ENCODE measurements around the gene PRKAA1. TPM values are rescaled to one million over a fixed set of nuclear protein-coding genes. Genes with fewer than 3 reads are reported as not detected.
"Not testable (repeated sequence)": the region's sequence is repeated elsewhere in the genome, so short reads cannot be mapped to it uniquely, and the experiment has no call there.

PRKAA1 gene
- total RNA-seq, 1 donor from 2014 or later, result 29.9 TPM

DNA sequence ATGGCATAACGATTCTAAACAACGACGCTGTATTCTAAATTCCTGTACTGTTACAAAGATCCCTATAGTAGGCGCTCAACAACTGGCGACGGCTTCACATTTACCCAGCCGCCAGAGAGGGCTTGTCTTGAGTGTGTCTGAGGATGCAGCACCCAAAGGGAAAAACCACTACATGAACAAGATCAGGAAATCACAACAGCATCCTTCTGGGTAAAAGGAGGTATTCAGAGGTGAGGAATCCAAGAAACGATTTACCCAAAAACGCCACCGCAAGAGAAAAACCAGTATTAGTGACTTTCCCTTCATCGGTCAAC is 43.1 kb downstream of the PRKAA1 start:
- peak; percentile 74 for DNase-seq
- ATAC-seq (ENCODE audit: poor library complexity), result peak; percentile 94
- intact Hi-C loops (cut with DNase I), result loop anchor here (10.0 kb wide), 2 partner anchors 80 to 120 kb away; partner anchors contain the start of gene RPL37

DNA sequence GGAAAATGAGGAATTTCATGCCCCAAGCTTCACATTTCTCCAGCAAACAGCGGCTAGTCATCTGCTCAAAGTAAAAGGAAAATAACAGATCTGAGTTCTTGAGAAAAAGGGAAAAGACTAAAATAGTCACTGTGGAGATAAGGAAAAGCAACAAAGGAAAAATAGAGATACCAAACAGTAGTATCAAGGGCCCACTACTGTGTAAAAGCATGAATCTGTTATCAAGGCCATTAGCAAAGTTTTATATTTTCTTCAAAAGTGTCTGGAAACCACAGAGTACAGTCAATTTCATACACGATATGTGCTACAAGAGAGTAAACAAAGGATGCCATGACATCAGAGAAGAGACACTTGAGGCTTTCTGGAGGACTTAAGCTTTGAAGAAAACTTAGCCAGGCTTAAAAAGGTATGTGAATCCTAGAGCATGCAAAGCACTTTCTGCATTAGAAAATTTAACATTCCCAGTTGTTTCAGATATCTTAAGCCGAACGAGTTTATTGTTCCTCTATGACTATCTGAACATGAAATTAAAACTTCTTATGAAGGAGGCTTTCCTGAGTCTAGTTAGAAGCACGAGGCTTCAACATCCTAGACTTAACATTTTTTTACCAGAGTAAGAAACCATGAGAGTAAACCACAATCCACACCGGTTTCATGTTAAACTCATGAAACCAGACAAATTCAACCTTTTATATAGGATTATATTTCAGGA is 43.6 kb downstream of the PRKAA1 start:
- ATAC-seq (ENCODE audit: poor library complexity) (no peak), DNase-seq (no peak)
- intact Hi-C loops (cut with DNase I), result loop anchor here (10.0 kb wide), 2 partner anchors 80 to 120 kb away; partner anchors contain the start of gene RPL37

DNA sequence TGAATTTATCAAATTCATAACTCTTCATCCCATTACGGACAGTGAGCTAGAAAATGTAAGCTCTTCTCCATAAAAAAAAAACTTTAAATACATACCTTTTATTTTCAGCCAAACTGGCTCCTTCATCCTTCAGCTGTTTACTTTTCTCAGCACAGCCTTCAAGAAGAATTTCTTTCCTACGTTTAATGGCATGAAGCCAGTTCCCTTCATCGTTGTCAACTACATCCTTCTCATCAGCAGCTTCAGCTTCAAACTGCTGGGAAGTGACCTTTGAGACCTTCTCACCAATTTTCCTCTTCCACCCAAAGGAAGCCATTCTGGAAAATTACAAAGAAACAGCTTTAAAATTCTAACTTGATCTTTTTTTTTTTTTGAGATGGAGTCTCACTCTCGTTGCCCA is 51.5 kb downstream of the PRKAA1 start:
- no peak for DNase-seq
- no peak for ATAC-seq (ENCODE audit: poor library complexity)
- intact Hi-C loops (cut with DNase I), result no loop called here

DNA sequence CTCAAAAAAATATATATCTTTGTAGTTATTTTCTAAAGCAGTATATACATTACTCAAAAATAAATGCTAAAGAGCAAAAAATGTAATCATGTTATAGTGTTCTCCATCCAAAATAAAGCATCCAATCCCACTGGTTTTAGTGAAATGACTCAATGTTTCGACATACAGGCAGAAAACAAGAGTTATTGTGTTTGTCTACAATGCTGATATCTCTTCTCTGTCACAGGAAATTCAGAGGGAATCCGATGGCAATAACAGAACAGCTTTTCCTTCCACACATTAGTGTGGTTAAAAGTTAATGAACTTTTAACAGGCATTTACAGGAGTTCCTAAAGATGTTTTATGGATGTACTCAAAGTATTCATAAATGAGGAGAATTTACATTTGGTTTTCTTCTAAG is 54.4 kb downstream of the PRKAA1 start:
- no peak for ATAC-seq (ENCODE audit: poor library complexity)
- intact Hi-C loops (cut with DNase I), result no loop called here
- no peak for DNase-seq

DNA sequence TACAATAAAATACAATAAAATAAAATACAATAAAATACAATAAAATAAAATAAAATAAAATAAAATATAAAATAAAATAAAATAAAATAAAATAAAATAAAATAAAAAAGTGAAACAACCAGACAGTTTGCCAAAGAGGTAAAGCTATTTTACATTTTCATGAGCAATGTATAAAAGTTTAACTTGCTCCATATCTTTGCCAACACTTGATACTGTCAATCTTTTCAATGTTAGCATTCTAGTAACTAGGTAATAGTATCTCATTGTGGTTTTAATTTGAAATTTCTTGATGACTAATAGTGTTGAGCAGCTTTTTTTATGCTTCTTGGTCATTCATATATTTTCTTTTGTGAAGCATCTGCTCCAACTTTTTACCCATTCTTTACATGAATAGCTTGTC is 59.7 kb downstream of the PRKAA1 start:
- ATAC-seq (ENCODE audit: poor library complexity), result no peak
- no peak for DNase-seq
- intact Hi-C loops (cut with DNase I), result no loop called here

DNA sequence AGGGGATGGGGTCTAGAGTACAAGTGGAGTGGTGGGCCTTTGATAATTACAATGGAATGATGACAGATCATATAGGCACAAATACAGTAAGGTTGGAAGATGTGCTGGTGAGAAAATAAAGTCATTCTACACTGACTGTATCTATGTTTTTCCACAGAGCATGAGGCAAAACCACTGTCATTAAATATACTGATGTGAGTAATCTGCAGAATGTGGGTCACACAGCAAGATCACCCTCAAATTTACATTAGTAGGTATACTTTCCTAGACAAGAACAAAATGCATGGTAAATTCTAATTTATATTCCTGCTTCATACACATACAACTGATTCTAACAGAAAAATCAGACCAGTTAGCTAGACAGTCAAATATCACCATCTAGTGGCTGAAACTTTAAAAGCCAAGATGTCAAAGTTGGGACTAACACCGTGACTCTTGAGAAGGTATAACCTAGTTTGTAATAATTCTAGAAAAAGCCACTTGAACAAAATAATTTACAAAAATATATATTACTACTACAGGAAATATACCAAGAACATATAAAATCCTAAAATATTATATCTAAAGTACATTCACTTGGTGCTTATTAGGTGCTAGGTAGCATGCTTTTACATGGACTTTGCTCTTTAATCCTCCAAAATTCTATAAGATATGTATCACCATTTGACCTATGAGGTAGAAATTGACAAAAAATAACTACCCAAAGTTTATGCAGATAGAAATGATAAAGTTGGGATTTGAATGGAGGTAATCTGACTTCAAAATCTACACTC is 61.9 kb downstream of the PRKAA1 start:
- intact Hi-C loops (cut with DNase I), result no loop called here
- ATAC-seq (ENCODE audit: poor library complexity), result peak; percentile 67
- DNase-seq, result no peak

DNA sequence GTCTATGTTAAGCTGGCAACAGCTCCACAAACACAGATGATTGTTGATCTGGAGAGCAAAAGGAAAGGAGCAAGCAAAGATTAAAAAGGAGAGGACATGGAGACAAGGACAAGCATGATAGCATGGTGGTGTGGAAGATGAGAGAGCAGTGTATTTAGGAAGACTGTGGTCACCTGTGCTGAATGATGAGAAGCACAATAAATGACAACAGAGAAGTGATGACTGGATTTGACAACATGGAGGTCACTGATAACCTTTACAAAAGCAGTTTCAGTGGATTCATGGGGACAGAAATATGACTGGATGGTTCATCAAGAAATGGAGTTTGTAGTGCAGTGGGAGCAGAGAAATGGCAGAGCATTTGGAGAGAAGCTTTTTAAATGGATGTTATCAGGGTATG is 62.6 kb downstream of the PRKAA1 start:
- intact Hi-C loops (cut with DNase I), result no loop called here
- no peak for DNase-seq
- ATAC-seq (ENCODE audit: poor library complexity), result no peak

DNA sequence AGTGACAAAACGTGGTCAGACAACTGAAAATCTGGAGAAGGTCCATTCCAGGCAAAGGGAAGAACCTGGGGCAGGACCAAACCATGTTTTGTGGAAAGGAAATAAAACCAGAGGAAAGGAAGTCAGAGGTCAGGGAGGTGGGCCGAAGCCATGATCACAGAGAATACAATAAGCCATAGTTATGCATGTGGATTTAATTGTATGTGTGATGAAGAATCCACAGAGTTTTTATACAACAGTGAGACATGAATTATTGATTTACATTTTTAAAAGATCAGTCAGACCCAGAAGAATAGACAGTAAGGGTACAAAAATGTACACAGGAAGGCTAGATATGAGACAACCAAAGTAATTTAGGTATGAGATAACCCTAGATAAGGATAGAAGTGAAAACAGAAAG is 63.2 kb downstream of the PRKAA1 start:
- DNase-seq, result no peak
- intact Hi-C loops (cut with DNase I), result no loop called here
- ATAC-seq (ENCODE audit: poor library complexity), result no peak

DNA sequence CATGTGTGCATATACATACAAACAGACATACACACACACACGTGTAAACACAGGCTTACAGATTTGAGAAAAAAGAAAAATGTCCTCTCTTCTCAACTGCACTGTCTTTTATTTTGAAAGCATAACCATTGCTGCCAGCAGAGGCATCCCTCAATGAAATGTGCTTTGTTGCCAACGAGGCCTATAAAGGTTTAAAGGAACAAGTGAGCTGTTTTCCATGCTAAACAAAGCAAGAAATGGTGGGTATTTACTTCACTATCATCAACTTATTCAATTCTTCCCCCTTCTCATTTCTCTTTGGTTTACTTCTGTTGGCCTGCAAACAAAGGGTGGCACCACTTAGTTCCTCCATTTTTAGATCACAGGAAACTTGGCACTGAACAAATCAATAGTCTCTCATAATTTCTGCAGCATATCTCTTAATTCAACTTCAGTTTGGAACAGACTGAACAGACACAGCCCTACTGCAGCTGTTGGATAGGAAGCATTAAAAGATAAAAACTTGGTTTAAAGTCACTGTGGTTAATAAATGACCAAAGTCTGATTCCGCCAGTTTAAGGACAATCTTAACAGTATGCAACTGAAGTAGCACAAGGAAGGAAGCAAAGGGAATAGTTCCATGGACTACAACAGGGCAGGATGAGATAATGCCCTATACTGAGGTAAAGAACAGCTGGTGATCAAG is 64.2 kb downstream of the PRKAA1 start:
- intact Hi-C loops (cut with DNase I), result no loop called here
- ATAC-seq (ENCODE audit: poor library complexity), result peak; percentile 70
- no peak for DNase-seq

DNA sequence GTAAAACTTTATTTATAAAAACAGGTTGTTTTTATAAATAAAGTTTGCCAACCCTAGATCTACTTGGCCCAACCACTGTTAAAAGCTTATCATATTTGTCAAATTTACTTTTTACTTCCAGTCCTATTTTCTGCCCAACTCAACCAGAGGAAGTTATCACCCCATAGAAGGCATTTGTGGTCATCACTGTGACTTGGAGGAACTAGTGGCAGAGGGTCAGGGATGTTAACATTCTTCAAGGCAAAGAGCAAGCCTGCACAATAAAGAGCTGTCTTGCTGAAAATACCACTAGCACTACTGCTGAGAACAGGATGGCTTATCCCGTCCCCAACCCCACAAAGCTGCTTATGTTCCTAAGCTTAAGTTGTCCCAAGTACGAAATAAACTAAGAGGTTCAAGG is 64.7 kb downstream of the PRKAA1 start:
- no peak for ATAC-seq (ENCODE audit: poor library complexity)
- no peak for DNase-seq
- intact Hi-C loops (cut with DNase I), result no loop called here

DNA sequence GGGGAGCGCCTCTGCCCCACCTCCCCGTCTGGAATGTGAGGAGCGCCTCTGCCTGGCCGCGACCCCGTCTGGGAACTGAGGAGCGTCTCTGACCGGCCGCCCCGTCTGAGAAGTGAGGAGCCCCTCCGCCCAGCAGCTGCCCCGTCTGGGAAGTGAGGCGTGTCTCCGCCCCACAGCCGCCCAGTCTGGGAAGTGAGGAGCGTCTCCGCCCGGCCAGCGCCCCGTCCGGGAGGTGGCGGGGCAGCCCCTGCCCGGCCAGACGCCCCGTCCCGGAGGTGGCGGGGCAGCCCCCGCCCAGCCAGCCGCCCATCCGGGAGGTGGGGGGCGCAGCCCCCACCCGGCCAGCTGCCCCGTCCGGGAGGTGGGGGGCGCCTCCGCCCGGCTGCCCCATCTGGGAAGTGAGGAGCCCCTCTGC is 75.7 kb downstream of the PRKAA1 start:
- intact Hi-C loops (cut with DNase I); DNase-seq; ATAC-seq (ENCODE audit: poor library complexity): not testable (repeated sequence)

DNA sequence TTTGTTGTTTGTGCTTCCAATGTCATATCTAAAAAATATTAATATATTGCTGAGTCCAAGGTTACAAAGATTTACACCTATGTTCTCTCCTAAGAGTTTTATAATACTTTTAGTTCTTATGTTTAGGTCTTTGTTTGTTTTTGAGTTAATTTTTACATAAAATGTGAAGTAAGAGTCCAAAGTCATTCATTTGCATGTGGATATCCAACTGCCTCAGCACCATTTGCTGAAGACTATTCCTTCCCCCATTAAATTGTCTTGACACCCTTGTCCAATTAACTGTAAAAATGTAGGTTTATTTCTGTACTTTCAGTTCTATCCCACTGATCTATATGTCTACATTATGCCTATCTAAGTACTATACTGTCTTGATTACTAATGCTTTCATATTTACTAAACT is 78.1 kb downstream of the PRKAA1 start:
- DNase-seq (no peak), ATAC-seq (ENCODE audit: poor library complexity) (no peak)
- intact Hi-C loops (cut with DNase I), result no loop called here

DNA sequence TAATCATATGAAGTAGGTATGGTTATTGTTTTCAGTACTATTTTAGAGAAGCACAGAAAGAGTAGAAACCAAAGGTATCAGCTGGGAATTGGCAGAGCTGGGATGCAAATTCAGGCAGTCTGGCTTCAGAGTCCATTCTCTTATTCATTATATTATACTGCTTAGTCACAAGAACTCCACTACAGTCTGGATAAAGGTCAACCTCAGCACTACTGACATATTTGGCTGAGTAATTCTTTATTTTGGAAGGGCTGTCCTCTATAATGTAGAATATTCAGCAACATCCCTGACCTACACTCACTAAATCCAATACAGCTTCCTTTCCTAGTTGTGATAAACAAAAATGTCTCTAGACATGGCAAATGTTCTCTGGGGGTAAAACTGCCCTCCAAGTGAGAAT is 80.9 kb downstream of the PRKAA1 start:
- DNase-seq, result no peak
- intact Hi-C loops (cut with DNase I), result no loop called here
- ATAC-seq (ENCODE audit: poor library complexity), result no peak

DNA sequence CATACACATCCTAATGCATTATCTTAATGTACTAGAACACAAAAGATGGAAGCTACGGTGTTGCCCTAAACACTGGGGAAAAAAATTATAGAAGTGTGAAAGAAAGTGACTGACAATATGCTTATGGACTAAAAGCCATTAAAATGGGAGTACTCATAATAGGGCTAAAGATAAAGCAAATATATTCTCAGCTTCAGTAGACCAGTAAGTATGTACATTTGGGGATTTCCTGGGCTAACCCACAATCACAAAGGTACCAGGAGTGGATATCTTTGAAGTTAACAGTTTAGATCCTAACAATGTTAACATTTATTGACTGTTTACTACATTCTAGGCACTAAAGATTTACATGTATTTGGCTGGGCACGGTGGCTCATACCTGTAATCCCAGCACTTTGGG is 81.6 kb downstream of the PRKAA1 start:
- intact Hi-C loops (cut with DNase I), result no loop called here
- ATAC-seq (ENCODE audit: poor library complexity), result no peak
- no peak for DNase-seq

DNA sequence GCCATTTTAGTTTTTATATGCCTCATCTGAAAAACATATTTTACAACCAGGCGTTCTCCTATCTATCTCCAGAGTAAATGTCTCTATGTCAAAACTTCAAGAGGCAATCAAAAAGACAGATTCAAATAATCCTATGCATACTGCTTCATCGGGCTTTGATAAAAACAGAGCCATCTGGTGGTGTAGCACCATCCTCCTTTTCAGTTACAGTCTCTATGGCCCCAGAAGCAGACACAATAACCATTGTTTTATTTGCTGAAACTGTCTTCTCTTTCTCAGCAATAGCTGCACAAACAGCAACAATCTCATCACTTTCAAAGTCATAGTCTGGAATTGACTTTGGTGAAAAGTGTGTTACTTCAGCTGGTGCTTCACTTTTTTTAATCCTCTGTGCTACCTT is 82.2 kb downstream of the PRKAA1 start:
- intact Hi-C loops (cut with DNase I), result no loop called here
- DNase-seq (no peak), ATAC-seq (ENCODE audit: poor library complexity) (no peak)

DNA sequence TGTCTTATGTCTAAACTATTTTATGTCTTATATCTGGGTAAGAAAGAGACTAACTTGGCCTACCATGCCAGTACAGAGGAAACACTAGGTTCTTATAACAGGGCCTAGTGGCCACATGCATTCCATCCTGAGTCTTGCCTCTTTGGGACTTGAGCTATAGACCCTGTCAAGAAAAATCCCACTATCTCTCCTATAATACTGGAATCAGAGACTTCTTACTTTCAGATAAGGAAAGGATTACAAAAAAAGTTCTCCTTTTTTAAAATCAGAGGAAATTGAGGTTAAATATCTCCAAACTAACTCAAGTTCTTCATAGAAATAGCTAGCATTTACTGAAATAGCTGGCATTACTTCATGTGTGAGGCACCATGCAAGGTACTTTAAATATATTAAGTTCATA is 84.2 kb downstream of the PRKAA1 start:
- no peak for ATAC-seq (ENCODE audit: poor library complexity)
- DNase-seq, result no peak
- intact Hi-C loops (cut with DNase I), result no loop called here

DNA sequence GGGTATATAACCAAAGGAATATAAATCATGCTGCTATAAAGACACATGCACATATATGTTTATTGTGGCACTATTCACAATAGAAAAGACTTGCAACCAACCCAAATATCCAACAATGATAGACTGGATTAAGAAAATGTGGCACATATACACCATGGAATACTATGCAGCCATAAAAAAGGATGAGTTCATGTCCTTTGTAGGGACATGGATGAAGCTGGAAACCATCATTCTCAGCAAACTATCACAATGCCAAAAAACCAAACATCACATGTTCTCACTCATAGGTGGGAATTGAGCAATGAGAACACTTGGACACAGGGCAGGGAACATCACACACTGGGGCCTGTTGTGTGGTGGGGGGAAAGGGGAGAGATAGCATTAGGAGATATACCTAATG is 87.6 kb downstream of the PRKAA1 start:
- DNase-seq; ATAC-seq (ENCODE audit: poor library complexity); intact Hi-C loops (cut with DNase I): not testable (repeated sequence)
